ENCODE results near the gene GASK1A. TPM values are rescaled to one million over a fixed set of nuclear protein-coding genes. Genes with fewer than 3 reads are reported as not detected.

The GASK1A gene
- total RNA-seq, 1 experiment from 2014 or later, result 5.4 TPM

DNA sequence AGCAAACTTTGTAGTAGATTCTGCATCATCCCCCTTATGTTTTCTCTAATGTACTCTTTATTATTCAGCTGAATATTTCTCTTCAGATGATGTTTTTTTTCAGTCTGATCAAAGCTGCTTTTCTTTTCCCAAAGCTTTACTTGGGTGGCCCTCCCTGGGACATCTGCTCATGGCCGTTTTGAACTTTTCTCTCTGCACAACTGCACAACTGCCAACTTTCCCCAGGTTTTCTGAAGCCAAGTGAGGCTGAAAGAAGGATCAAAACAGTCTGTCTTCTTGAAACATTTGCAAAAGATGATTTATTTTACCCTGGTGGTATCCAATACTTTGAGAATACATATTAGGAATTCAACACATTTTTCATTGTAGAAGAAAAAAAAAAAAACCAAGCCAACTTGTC is 43.0 kb downstream of the GASK1A start:
- Histone ChIP-seq H4K20me1 (ENCODE audit: control insufficient read depth, insufficient read depth, insufficient read length) (no peaks in the 10 kb centered on the region), H2BK120ac (ENCODE audit: low read depth, low read length, poor library complexity, severe bottlenecking) (no peak overlapping the region), H3K18ac (ENCODE audit: insufficient read length, low read depth, low read length) (no peak overlapping the region), H3T11ph (ENCODE audit: low read length) (no peak overlapping the region), H4K91ac (ENCODE audit: insufficient read length, low read depth, low read length) (no peak overlapping the region), H3K4me2 (ENCODE audit: insufficient read depth, insufficient read length, low read length) (no peak overlapping the region), H4K5ac (ENCODE audit: insufficient read length, low read depth, low read length) (no peak overlapping the region), H2BK15ac (ENCODE audit: low read depth, low read length) (no peak overlapping the region), H2BK12ac (ENCODE audit: insufficient read length, low read depth, low read length) (no peak overlapping the region), H3K4ac (ENCODE audit: low read depth, low read length) (no peak overlapping the region), H4K8ac (replicated peaks; ENCODE audit: insufficient read length, low read depth, low read length) (no peak overlapping the region), H2BK20ac (ENCODE audit: low read depth, low read length, poor library complexity, severe bottlenecking) (no peak overlapping the region), H3K9ac (ENCODE audit: extremely low read depth, insufficient read length, low read length) (no peak overlapping the region), H3K23me2 (ENCODE audit: insufficient read length, low read depth, low read length, poor library complexity, severe bottlenecking) (no peaks in the 10 kb centered on the region), H3K23ac (ENCODE audit: insufficient read length, low read depth, low read length) (no peak overlapping the region), H3K14ac (ENCODE audit: insufficient read depth, low read length) (no peak overlapping the region), H2AFZ (ENCODE audit: low read length) (no peak overlapping the region), H3K27ac (ENCODE audit: insufficient read length, low read depth, low read length) (no peak overlapping the region), H3K79me1 (ENCODE audit: insufficient read depth, low read depth, low read length, poor library complexity, severe bottlenecking) (no peaks in the 10 kb centered on the region), H3K9me3 (ENCODE audit: control insufficient read depth, low read depth, low read length) (no peaks in the 10 kb centered on the region), H2BK5ac (ENCODE audit: insufficient read length, low read length) (no peak overlapping the region), H2AK5ac (ENCODE audit: insufficient read length, low read length) (no peak overlapping the region), H3K4me1 (ENCODE audit: insufficient read depth, low read length) (peaks cover 8% of the 10 kb centered on the region; the same call in 1 of the 2 replicates), H3K27me3 (ENCODE audit: insufficient read depth, low read length) (no peaks in the 10 kb centered on the region), H3K79me2 (ENCODE audit: insufficient read depth, low read length) (no peaks in the 10 kb centered on the region), H3K56ac (ENCODE audit: insufficient read length, low read depth, low read length) (no peak overlapping the region)
- no CpG with 5 or more reads among the region's 1 CpG for WGBS (ENCODE audit: extremely low coverage, insufficient read length, low lambda C conversion rate)
- Mint-ChIP-seq H3K4me1 (peaks cover 13 to 20% of the 10 kb centered on the region in 2 experiments), H3K36me3 (ENCODE audit: insufficient read depth in 1 of 3, low read depth in 3 of 3) (peaks cover 0 to 4% (median 0%) of the 10 kb centered on the region in 3 experiments; a peak in 1 of 7 replicates), H3K4me3 (no peak overlapping the region), H3K27ac (no peak overlapping the region), H3K27me3 (ENCODE audit: low read depth) (peaks cover 2% of the 10 kb centered on the region; the same call in 1 of the 2 replicates), H3K9me3 (peaks cover 0 to 4% of the 10 kb centered on the region in 2 experiments; a peak in 3 of 5 replicates)
- no peak for DNase-seq
- TF ChIP-seq, protein P1, sequence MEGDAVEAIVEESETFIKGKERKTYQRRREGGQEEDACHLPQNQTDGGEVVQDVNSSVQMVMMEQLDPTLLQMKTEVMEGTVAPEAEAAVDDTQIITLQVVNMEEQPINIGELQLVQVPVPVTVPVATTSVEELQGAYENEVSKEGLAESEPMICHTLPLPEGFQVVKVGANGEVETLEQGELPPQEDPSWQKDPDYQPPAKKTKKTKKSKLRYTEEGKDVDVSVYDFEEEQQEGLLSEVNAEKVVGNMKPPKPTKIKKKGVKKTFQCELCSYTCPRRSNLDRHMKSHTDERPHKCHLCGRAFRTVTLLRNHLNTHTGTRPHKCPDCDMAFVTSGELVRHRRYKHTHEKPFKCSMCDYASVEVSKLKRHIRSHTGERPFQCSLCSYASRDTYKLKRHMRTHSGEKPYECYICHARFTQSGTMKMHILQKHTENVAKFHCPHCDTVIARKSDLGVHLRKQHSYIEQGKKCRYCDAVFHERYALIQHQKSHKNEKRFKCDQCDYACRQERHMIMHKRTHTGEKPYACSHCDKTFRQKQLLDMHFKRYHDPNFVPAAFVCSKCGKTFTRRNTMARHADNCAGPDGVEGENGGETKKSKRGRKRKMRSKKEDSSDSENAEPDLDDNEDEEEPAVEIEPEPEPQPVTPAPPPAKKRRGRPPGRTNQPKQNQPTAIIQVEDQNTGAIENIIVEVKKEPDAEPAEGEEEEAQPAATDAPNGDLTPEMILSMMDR (conservative IDR thresholded peaks at IDR 0.05), result no peak

Data from H9 (cell line).